GM21529 (cell line): ENCODE data around the gene SLC66A2.

ENCODE experiments used
- ATAC-seq: cut with Tn5 transposase; IDR thresholded peaks from one replicate; pipeline ENCODE4 v1.9.1; 2021; ENCODE audit not compliant: unreplicated experiment

Gene SLC66A2

DNA sequence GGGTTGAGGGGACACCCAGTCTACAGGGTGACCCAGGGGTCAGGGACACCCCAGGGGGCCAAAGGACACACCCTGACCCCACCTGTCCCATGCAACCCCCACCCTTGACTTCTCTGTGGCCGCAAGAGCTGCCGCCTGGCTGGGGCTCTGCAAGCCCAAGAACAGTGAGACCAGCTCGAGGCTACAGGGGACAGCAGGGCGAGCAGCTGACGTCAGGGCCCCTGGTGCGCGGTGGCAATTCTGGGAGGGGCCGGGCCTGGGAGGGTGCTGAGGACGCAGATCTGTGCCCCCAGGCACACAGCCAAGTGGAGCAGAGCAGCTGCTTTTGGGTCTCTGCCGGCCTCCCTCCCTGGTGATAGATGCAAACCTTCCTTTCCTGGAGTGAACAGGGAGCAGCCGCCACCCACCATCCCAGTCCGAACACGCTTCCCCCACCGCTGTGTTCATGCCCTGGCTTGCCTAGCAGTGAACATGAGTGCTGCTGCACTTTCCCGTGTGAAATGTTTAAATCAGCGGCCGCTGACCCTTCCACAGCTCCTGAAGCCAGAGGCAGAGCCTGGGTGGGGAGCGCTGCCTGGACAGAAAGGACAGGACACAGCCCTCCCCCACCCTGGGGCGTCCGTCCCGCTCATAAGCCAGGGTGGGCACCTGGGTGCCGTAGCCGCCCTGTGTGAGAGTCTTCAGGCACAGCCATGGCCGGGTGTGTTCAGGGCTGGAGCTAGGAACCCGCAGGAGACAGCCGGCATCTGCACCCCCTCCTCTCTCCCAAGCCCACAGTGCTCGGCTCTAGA lies 46.9 kb downstream of the SLC66A2 start:
- ATAC-seq: no peak

- no peak for ATAC-seq
Measured at GRCh38 chr18:79903787-79904356, 47.6 kb downstream of the SLC66A2 start.

DNA sequence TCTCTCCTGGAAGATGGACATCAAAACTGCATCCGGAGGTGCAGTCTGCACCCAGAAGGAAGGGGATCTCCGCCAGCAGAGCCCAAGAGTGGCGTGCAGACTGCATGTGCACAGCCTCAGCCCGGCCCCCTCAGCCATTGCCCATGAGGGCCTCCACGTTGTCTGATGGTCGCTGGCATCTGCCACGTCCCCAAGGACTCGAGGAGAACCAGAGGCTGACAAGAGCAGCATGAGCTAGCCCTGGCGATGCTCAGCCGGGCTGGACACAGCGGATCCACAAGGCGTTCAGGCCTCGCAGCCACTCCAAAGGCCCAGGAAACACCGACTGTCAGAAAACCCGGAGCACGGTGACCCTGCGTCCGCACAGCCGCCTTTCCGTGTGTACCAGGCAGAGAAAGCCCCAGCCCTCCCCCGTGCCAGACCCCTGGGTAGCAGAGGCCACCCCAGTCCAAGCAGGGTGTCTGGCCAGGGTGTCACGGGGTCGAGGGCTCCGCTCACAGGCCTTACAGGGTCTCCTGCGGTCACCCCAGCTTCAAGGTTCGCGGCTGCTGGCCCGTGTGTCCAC lies 48.3 kb downstream of the SLC66A2 start:
- no peak for ATAC-seq

DNA sequence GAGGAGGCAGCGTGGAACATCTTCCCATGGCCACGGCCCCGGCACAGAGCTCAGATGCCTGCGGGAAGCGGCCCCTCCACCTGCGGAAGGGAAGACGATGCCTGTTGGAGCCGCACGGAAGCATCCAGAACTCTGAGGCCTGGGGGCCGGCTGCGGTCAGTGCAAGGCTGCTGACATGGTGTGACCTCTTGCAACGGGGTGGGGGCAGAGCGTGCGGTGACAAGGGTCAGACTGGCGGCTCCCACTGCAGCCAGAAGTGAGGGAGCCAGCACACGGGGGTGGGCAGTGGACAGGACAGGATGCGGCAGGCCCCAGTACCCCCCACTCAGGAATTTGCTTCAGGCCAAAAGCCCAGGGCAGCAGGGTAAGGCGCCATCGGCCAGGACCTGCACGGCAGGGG lies 48.8 kb downstream of the SLC66A2 start:
- no peak for ATAC-seq

- ATAC-seq: no peak
Measured at GRCh38 chr18:79902075-79902474, 49.4 kb downstream of the SLC66A2 start.

DNA sequence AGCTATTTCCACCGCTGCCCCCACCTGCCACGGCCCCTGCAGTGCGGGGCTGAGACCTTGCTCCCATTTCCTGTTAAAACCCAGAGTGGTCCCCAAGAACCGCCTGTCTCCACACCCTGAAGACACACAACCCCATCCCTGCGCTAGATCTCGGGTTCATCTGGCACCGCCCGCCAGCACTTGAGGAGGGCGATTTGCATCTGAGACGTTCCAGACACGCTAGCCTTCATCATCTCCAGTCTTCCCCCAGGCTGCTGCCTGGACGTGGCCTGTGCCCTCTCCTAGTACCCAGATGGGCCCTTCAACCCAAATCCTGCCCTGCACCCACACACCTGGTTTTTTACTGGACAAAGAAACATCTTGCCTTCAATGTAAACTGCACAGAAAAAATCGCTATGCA lies 49.8 kb downstream of the SLC66A2 start:
- no peak for ATAC-seq

DNA sequence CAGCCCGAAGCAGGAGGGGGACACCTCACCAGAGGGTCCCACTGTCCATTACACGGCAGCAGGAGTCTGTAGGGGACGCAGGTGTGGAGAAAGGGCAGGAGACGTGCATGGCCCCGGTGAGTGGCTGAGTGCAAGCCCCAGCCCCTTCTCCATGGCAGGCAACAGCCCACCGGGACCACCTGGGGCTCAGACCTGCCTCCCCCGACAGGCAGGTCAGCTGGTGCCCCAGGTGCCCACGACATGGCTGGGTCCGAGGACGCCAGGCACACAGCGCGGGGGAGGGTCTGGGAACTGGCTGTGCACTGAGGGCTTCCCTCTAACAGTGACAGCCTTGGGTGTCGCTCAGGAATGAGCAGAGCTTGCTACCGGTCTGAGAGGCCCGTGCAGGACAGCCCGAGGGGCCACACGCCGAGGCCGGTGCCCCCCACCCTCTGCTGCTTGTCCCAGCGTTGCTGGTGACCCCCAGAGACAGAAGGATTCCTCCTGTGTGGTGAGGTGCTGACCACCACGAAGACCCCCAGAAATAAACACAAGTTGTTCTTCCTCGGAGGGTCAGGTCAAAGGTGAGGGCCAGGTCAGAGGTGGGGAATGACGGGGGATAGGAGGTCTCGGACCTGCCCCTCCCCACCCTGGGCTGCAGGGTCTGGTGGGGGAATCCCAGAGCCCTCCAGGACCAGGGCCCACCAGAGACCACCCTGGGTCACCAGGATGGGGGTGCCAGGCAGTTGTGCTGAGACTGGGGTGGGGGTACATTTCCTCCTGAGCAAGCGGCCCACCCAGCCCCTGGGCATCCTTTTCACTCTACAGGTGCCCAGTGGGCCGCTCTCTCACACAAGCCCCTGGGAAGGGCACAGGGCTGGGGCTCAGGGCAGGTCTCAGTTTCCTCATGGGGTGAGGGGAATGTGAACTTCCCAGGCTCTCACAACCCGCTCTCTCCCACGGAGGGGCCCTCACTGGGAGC lies 50.6 kb downstream of the SLC66A2 start:
- ATAC-seq: no peak

- no peak for ATAC-seq
Measured at GRCh38 chr18:79899609-79900445, 51.6 kb downstream of the SLC66A2 start.

DNA sequence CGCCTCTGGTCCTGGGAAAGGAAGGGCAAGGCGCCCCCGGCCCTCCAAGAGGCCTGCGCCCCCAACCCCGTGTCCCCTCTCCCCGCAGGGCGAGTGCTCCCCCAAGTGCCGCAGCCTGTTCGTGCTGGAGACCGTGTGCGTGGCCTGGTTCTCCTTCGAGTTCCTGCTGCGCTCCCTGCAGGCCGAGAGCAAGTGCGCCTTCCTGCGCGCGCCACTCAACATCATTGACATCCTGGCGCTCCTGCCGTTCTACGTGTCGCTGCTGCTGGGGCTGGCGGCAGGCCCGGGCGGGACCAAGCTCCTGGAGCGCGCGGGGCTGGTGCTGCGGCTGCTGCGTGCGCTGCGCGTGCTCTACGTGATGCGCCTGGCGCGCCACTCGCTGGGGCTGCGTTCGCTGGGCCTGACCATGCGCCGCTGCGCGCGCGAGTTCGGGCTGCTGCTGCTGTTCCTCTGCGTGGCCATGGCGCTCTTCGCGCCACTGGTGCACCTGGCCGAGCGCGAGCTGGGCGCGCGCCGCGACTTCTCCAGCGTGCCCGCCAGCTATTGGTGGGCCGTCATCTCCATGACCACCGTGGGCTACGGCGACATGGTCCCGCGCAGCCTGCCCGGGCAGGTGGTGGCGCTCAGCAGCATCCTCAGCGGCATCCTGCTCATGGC lies 52.4 kb downstream of the SLC66A2 start:
- ATAC-seq: no peak

- no peak for ATAC-seq
Measured at GRCh38 chr18:79897940-79898625, 53.4 kb downstream of the SLC66A2 start.

DNA sequence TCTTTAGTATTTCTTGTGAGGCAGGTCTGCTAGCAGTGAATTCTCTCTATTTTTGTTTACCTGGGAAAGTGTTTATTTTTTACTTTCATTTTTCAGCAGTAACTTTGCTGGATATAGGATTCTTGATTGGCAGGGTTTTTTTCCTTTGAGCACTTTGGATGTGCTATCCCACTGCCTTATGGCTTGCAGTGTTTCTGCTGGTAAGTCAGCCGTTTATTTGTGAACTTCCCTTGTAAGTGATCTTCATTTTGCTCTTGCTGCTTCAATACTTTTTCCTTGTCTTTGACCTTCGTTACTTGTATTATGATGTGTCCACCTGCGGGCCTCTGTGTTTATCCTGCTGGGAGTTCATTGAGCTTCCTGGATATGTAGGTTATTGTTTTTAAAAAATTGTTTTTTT lies 54.7 kb downstream of the SLC66A2 start:
- no peak for ATAC-seq

DNA sequence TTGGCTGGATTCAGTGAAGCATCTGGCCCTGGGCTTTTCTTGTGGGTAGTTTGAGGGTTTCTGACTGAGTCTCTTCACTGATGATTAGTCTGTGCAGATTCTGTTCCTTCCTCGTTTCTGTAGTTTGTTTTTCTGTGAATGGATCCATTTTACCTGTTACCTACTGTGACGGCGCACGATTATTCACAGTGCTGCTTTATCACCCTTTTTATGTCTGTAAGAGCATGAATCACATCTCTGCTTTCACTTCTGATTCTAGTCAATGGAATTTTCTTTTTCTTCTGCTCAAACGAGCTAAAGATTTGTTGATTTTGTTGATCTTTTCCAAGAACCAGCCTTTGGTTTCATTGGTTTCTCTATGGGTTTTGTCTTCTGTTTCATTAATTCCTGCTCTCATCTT lies 60.8 kb downstream of the SLC66A2 start:
- no peak for ATAC-seq

DNA sequence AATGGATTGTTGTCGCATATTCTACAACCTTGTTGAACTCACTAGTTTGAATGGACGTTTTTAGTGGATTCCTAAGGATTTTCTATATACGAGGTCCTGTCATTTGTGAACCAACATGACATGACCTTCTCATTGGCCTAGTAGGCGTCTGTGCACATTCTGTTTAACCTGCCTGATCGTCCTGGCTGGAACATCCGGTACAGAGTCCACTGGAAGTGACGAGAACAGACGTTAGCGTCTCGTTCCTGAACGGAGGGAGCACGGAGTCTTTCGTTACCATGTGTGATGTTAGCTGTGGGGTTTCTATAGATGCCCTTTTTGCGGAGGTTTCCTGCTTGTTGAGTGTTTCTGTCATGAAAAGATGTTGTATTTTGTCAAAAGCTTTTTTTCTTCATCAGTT lies 61.9 kb downstream of the SLC66A2 start:
- ATAC-seq: no peak

DNA sequence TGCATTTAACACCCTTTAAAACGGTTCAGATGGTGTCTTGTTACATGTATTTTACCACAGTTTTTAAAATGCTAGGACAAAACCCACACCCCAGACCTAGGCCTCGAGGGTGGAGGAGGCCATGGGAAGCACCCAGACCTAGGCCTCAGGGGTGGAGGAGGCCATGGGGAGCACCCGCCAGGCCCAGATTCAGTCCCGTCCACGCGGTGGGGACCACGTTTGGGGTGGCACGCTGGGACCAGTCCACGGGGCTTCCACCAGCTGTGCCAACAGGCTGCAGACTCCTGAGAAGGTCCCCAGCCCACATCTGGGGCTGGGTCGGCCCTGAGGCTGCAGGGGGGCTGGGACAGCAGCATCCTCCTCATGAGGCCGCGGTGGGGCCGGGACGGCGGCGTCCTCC lies 63.4 kb downstream of the SLC66A2 start:
- no peak for ATAC-seq

- no peak for ATAC-seq
Measured at GRCh38 chr18:79887181-79888000, 64.1 kb downstream of the SLC66A2 start.

- no peak for ATAC-seq
Measured at GRCh38 chr18:79884963-79885728, 66.3 kb downstream of the SLC66A2 start.

- no peak for ATAC-seq
Measured at GRCh38 chr18:79884294-79884962, 67.0 kb downstream of the SLC66A2 start.
